ENCODE results near the gene TMEM132E. TPM values are rescaled to one million over a fixed set of nuclear protein-coding genes. Genes with fewer than 3 reads are reported as not detected.

The TMEM132E gene
- total and polyA plus RNA-seq, 2 experiments from 2014 or later, result 0.11 TPM; not detected in 1

DNA sequence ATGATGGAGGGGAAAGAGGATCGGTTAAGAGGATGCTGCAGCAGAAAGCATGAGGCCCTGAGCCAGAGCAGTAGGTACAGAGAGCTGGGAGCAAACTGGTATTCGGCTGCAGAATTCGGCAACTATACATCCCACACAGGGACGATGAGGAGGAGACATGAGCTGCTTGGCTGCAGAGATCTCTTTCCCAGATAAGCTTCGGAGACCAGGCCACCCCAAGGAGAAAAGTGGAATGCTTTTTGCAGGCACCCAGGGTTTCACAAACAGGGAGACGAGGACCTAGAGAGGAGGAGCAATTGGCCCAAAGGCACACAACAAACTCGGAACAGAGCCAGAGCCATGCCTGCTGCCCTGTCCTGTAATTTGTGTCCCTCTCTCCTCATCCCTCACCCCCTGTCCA lies 62.0 kb downstream of the TMEM132E start:
- in situ Hi-C loops (cut with MboI), result no loop called here
- 31 to 32% methylated on average over 7 of the region's 7 CpGs for WGBS, 2 experiments (ENCODE audit: low coverage in 1 of 2, low lambda C conversion rate in 2 of 2, missing lambda C conversion rate in 2 of 2)

DNA sequence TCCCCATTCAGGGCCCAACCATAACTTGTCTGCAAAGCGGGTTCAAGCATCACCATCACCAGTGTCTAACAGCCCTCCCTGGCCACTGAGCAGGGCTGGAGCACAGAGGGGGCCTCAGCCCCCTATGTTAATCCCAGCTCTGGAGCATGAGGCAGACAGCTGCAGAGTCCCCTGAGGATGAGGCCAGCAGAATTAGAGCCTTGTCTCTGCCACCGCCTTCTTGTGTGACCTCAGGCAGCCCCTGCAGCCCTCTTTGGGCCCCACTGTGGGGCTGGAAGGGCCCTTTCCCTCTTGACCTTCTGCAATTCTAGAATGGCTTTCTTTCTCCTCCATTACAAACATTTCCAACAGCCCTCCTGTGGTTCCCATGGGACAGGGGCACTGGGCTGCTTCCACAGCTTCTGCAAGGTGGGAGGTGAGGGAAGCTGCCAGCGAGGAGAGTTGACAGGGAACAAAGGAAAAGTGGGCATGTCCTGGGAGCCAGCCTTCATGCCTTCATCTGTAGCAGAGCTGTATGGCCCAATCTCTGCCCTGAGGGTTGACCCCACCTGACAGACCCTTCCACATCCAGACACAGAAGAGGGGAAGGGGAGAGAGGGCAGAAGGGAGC lies 65.7 kb downstream of the TMEM132E start:
- Histone ChIP-seq H3K36me3 (ENCODE audit: low read depth) (no peaks in the 10 kb centered on the region), H3K9me2 (ENCODE audit: insufficient read depth) (no peaks in the 10 kb centered on the region), H3K79me2 (ENCODE audit: insufficient read depth) (no peaks in the 10 kb centered on the region), H3K27me3 (replicated peaks; ENCODE audit: insufficient read depth) (peaks cover 6% of the 10 kb centered on the region; the same call in 1 of the 2 replicates), H3K4me3 (no peak overlapping the region), H3K9ac (no peak overlapping the region), H4K20me1 (ENCODE audit: insufficient read depth) (no peaks in the 10 kb centered on the region), H3K4me1 (ENCODE audit: insufficient read depth) (no peaks in the 10 kb centered on the region), H3K4me2 (ENCODE audit: unreplicated experiment) (no peak overlapping the region), H3K27ac (no peak overlapping the region), H2AFZ (no peak overlapping the region), H3K9me3 (ENCODE audit: low read depth) (no peaks in the 10 kb centered on the region), H3F3A (ENCODE audit: insufficient read depth) (no peaks in the 10 kb centered on the region)
- WGBS, 2 experiments (ENCODE audit: low coverage in 1 of 2, low lambda C conversion rate in 2 of 2, missing lambda C conversion rate in 2 of 2), result 32 to 39% methylated on average over 3 of the region's 3 CpGs
- TF ChIP-seq EZH2phosphoT487 (IDR thresholded peaks at IDR 0.05; ENCODE audit: insufficient read depth, low read depth), result no peak
- no peak for TF ChIP-seq EZH2 (IDR thresholded peaks at IDR 0.05; ENCODE audit: insufficient read depth, poor library complexity, severe bottlenecking)
- in situ Hi-C loops (cut with MboI), result no loop called here
- DNase-seq, result no peak

More for the DNA sequence above, 62.0 kb downstream of the TMEM132E start:
- H4K20me1 ChIP-seq (ENCODE audit: insufficient read depth), result no peaks in the 10 kb centered on the region
- H2AFZ ChIP-seq, result no peak overlapping the region
- H3K9ac ChIP-seq, result no peak overlapping the region
- H3K9me2 ChIP-seq (ENCODE audit: insufficient read depth), result no peaks in the 10 kb centered on the region
- DNase-seq, result no peak
- peaks cover under 1% of the 10 kb centered on the region; the same call in 1 of the 2 replicates for H3K27me3 ChIP-seq (replicated peaks; ENCODE audit: insufficient read depth)
- H3K79me2 ChIP-seq (ENCODE audit: insufficient read depth), result no peaks in the 10 kb centered on the region
- no peak overlapping the region for H3K27ac ChIP-seq
- H3K9me3 ChIP-seq (ENCODE audit: low read depth), result no peaks in the 10 kb centered on the region
- no peaks in the 10 kb centered on the region for H3K4me1 ChIP-seq (ENCODE audit: insufficient read depth)
- H3K4me3 ChIP-seq, result no peak overlapping the region
- TF ChIP-seq EZH2phosphoT487 (IDR thresholded peaks at IDR 0.05; ENCODE audit: insufficient read depth, low read depth), result no peak
- TF ChIP-seq EZH2 (IDR thresholded peaks at IDR 0.05; ENCODE audit: insufficient read depth, poor library complexity, severe bottlenecking), result no peak
- no peak overlapping the region for H3K4me2 ChIP-seq (ENCODE audit: unreplicated experiment)
- no peaks in the 10 kb centered on the region for H3K36me3 ChIP-seq (ENCODE audit: low read depth)
- H3F3A ChIP-seq (ENCODE audit: insufficient read depth), result no peaks in the 10 kb centered on the region

DNA sequence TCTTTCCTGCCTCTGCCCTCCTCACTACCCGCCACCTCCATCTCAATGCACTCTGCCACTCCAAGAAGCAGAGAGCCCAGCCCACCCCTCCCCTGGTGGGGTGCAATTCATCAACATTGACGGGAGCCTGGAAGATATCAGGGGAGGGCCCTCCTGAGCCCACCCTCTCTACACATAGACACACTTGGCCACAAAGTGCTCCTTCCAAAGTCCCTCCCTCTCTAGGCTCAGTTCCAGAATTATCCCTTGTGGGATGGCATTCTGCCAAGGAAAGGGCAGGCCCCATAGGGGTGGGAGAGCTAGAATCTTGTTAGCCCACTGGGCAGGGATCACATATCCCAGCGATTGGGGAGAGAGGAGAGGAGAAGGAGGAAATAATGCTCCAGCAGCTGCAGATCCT lies 66.2 kb downstream of the TMEM132E start:
- Histone ChIP-seq H3K4me1 (ENCODE audit: insufficient read depth) (no peaks in the 10 kb centered on the region), H3K9ac (no peak overlapping the region), H3K27me3 (replicated peaks; ENCODE audit: insufficient read depth) (peaks cover 7% of the 10 kb centered on the region; the same call in 1 of the 2 replicates), H4K20me1 (ENCODE audit: insufficient read depth) (no peaks in the 10 kb centered on the region), H3K9me2 (ENCODE audit: insufficient read depth) (no peaks in the 10 kb centered on the region), H3K4me3 (no peak overlapping the region), H3K4me2 (ENCODE audit: unreplicated experiment) (no peak overlapping the region), H2AFZ (no peak overlapping the region), H3F3A (ENCODE audit: insufficient read depth) (no peaks in the 10 kb centered on the region), H3K36me3 (ENCODE audit: low read depth) (no peaks in the 10 kb centered on the region), H3K79me2 (ENCODE audit: insufficient read depth) (no peaks in the 10 kb centered on the region), H3K9me3 (ENCODE audit: low read depth) (no peaks in the 10 kb centered on the region), H3K27ac (no peak overlapping the region)
- TF ChIP-seq EZH2 (IDR thresholded peaks at IDR 0.05; ENCODE audit: insufficient read depth, poor library complexity, severe bottlenecking), result no peak
- TF ChIP-seq EZH2phosphoT487 (IDR thresholded peaks at IDR 0.05; ENCODE audit: insufficient read depth, low read depth), result no peak
- in situ Hi-C loops (cut with MboI), result no loop called here
- 0 to 9% methylated on average over 3 of the region's 3 CpGs for WGBS, 2 experiments (ENCODE audit: low coverage in 1 of 2, low lambda C conversion rate in 2 of 2, missing lambda C conversion rate in 2 of 2)
- DNase-seq, result no peak

DNA sequence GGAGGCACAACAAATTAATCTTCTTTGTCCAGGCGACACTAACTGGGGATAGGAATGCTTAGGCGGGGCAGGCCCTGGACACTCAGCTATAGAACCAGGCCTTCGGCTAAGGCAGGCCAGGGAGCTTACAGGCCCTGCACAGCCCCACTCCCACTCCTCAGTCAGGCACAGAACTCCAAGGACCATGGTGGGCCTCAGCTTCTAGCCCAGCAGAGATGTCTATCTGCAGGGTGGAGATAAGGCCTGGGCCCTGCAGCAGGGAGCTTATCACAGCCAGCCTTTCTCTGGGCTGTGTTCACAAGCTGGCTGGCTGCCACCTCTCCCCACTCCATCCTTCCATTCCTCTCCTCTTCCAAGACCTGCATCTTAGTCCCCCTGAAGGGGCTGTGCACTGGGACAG lies 68.1 kb downstream of the TMEM132E start:
- WGBS, 2 experiments (ENCODE audit: low coverage in 1 of 2, low lambda C conversion rate in 2 of 2, missing lambda C conversion rate in 2 of 2), result 79 to 87% methylated on average over 3 of the region's 3 CpGs
- in situ Hi-C loops (cut with MboI), result no loop called here

More for the DNA sequence above, 68.1 kb downstream of the TMEM132E start:
- Histone ChIP-seq H3F3A (ENCODE audit: insufficient read depth) (no peaks in the 10 kb centered on the region), H3K79me2 (ENCODE audit: insufficient read depth) (no peaks in the 10 kb centered on the region), H3K36me3 (ENCODE audit: low read depth) (no peaks in the 10 kb centered on the region), H4K20me1 (ENCODE audit: insufficient read depth) (no peaks in the 10 kb centered on the region), H3K27ac (no peak overlapping the region), H2AFZ (no peak overlapping the region), H3K4me3 (no peak overlapping the region), H3K27me3 (replicated peaks; ENCODE audit: insufficient read depth) (peaks cover 13% of the 10 kb centered on the region; the same call in 1 of the 2 replicates), H3K4me1 (ENCODE audit: insufficient read depth) (no peaks in the 10 kb centered on the region), H3K4me2 (ENCODE audit: unreplicated experiment) (no peak overlapping the region), H3K9me2 (ENCODE audit: insufficient read depth) (no peaks in the 10 kb centered on the region), H3K9me3 (ENCODE audit: low read depth) (no peaks in the 10 kb centered on the region), H3K9ac (no peak overlapping the region)
- no peak for TF ChIP-seq EZH2 (IDR thresholded peaks at IDR 0.05; ENCODE audit: insufficient read depth, poor library complexity, severe bottlenecking)
- TF ChIP-seq EZH2phosphoT487 (IDR thresholded peaks at IDR 0.05; ENCODE audit: insufficient read depth, low read depth), result no peak
- no peak for DNase-seq
